HUES48 (cell line): ENCODE data around the gene CCDC169.

Source experiments
- H3K27ac ChIP-seq: one replicate; pipeline ENCODE4 v1.7.0; 2013; ENCODE audit warnings: low read depth, low read length, inconsistent platforms
- H3K27me3 ChIP-seq: 2 replicates; pipeline ENCODE4 v1.6.1; 2013; ENCODE audit warnings: mild to moderate bottlenecking, low read length; ENCODE audit not compliant: control insufficient read depth, insufficient read depth
- H3K36me3 ChIP-seq: 2 replicates; pipeline ENCODE4 v1.6.1; 2013; ENCODE audit warnings: low read length; ENCODE audit not compliant: control insufficient read depth, insufficient read depth
- H3K4me1 ChIP-seq: 2 replicates; pipeline ENCODE4 v1.6.1; 2013; ENCODE audit warnings: mild to moderate bottlenecking, low read length; ENCODE audit not compliant: control insufficient read depth, insufficient read depth
- H3K4me3 ChIP-seq: 2 replicates; pipeline ENCODE4 v1.5.1; 2013; ENCODE audit warnings: mild to moderate bottlenecking, low read depth, low read length
- H3K9ac ChIP-seq: 2 replicates; pipeline ENCODE4 v1.6.1; 2013; ENCODE audit warnings: mild to moderate bottlenecking, low read depth, low read length, moderate library complexity
- H3K9me3 ChIP-seq: 2 replicates; pipeline ENCODE4 v1.6.1; 2013; ENCODE audit warnings: low read length; ENCODE audit not compliant: control insufficient read depth, insufficient read depth

CCDC169 gene

DNA sequence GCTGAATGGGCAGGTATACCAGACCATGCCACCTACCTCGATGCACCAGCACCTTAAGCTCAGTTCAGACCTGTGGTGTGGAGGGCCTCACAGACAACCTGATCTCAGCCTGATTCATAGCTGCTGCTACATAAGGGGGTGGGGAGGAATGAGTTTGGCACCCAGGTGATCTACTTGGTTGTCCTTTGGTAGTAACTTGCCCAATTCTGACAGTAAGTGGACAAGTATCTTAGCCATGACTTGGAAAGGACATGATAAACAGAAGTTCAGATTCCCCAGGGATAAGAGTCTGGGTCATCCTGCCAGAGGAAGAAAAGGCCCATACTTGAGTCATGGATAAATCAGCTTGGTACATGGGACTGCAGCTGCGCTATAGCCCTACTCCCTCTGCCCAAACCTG, 54.9 kb downstream of the CCDC169 start:
- Histone ChIP-seq H3K9ac (no peak overlapping the region), H3K27me3 (no peaks in the 10 kb centered on the region), H3K4me1 (no peaks in the 10 kb centered on the region), H3K4me3 (no peak overlapping the region), H3K36me3 (peaks cover 75% of the 10 kb centered on the region), H3K27ac (no peak overlapping the region), H3K9me3 (no peaks in the 10 kb centered on the region)

DNA sequence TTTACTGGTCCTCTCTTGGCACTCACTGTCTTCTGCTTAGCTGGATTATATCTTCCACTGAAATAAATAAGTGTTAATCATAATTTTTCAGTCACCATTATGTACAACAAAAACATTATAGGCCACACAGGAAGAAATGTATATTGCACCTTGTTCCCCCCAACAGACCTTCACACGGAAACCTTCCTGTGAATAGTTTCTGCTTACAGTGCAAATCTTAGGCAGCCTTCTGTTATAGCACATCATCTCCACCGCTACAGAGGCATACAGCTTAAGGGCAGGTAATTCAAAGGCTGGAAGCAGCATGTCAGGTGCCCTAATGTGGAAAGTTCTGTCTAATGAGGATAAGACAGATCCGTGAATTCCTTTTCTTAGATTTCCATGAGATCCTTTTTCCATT, 66.4 kb downstream of the CCDC169 start:
- no peak overlapping the region for H3K4me3 ChIP-seq
- H3K9me3 ChIP-seq: 0 out of 2 replicates have a peak, but pooled peaks cover 4% of the 10 kb centered on the region
- no peak overlapping the region for H3K9ac ChIP-seq

GRCh38 chr13:36224730-36225129, 72.9 kb downstream of the CCDC169 start:
- Histone ChIP-seq H3K27ac (no peak overlapping the region), H3K27me3 (no peaks in the 10 kb centered on the region), H3K4me1 (no peaks in the 10 kb centered on the region), H3K4me3 (no peak overlapping the region), H3K9me3 (peaks cover 20% of the 10 kb centered on the region), H3K9ac (no peak overlapping the region), H3K36me3 (peaks cover 35% of the 10 kb centered on the region)

More for the DNA sequence above, 66.4 kb downstream of the CCDC169 start:
- H3K36me3 ChIP-seq: peaks cover 20% of the 10 kb centered on the region
- H3K27me3 ChIP-seq: no peaks in the 10 kb centered on the region
- H3K27ac ChIP-seq: no peak overlapping the region
- no peaks in the 10 kb centered on the region for H3K4me1 ChIP-seq

- Histone ChIP-seq H3K27ac (no peak overlapping the region), H3K4me1 (no peaks in the 10 kb centered on the region), H3K4me3 (no peak overlapping the region), H3K36me3 (peaks cover 14% of the 10 kb centered on the region), H3K27me3 (no peaks in the 10 kb centered on the region), H3K9me3 (peaks cover 2% of the 10 kb centered on the region; the same call in 1 of the 2 replicates), H3K9ac (no peak overlapping the region)
These were observed 77.7 kb downstream of the CCDC169 start for GRCh38 chr13:36219883-36220282.

GRCh38 chr13:36217456-36217855, 80.2 kb downstream of the CCDC169 start:
- Histone ChIP-seq H3K4me3 (no peak overlapping the region), H3K27ac (no peak overlapping the region), H3K27me3 (no peaks in the 10 kb centered on the region), H3K4me1 (no peaks in the 10 kb centered on the region), H3K36me3 (0 out of 2 replicates have a peak, but pooled peaks cover 11% of the 10 kb centered on the region), H3K9ac (no peak overlapping the region), H3K9me3 (peaks cover 3% of the 10 kb centered on the region)

DNA sequence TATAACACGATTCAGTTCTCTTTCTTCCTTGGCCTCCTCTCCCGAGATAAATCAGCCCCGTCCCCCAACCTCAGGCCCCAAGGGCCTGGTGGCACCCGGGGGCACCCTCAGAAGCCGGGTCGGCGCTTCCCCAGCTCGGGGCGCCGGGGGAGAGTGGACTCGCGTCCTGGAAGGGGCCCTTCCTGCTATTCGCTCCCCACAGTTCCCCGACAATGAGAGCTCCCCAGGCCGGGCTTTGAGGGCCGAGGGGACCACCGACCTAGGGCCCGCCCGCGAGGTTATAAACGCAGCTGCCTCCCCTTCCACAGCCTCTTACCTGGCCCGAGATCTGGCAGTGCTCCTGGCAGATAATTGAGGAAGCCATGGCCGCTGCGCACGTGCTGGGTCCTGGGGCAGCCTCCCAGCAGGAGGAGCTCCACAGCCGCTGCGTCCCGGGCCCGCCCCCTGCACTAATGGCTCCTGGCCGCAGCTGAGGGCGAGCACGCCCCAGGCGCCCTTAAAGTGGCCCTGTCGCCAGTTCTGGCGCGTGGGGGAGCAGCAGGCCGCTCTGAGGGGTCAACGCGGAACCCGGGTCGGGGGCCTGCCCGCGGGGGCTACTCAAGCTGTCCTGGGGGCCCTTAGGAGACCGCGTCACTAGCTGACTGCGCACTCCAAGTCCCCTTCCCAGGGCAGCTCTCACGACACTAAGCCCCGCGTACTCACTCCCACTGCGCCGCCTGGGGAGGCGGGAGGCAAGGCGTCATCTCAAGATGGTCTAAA, 83.3 kb downstream of the CCDC169 start, which contains the start of gene SOHLH2:
Gene SOHLH2, minus strand, starts transcription at position 394 of the 759 bp plus-strand sequence. Its CDS starts 30 bp downstream, at position 364.
- peaks cover 3% of the 10 kb centered on the region for H3K9me3 ChIP-seq
- no peaks in the 10 kb centered on the region for H3K27me3 ChIP-seq
- no peak within 1 kb of the TSS for H3K9ac ChIP-seq
- H3K36me3 ChIP-seq: no peaks in the 10 kb centered on the region
- no peak within 1 kb of the TSS for H3K27ac ChIP-seq
- H3K4me1 ChIP-seq: peaks cover 24% of the 10 kb centered on the region
- no peak within 1 kb of the TSS for H3K4me3 ChIP-seq

DNA sequence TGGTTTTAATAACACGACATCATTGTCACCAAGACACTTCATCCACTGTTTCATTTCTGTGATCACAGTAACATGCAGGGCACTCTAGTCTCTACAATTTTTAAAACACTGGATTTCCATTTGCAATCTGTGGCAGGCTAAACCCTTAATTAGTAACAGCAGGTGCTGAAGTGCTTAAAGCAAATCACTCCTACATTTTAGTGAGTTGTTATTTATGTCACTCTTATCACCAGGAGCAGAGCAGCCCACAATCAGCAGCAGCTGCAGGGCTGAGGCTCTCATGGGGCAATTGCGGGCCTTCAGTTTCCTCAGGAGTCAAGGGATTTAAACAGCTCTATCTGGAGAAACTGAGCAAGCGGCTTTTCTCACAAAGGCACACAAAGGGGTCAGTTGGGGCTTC, 84.8 kb downstream of the CCDC169 start:
- Histone ChIP-seq H3K4me3 (no peak overlapping the region), H3K9ac (no peak overlapping the region), H3K36me3 (no peaks in the 10 kb centered on the region), H3K27ac (no peak overlapping the region), H3K27me3 (no peaks in the 10 kb centered on the region), H3K9me3 (peaks cover 3% of the 10 kb centered on the region), H3K4me1 (peaks cover 24% of the 10 kb centered on the region)

- H3K4me1 ChIP-seq: peaks cover 24% of the 10 kb centered on the region
- no peak overlapping the region for H3K4me3 ChIP-seq
- H3K36me3 ChIP-seq: no peaks in the 10 kb centered on the region
- H3K27me3 ChIP-seq: no peaks in the 10 kb centered on the region
- H3K9me3 ChIP-seq: peaks cover 3% of the 10 kb centered on the region
- no peak overlapping the region for H3K9ac ChIP-seq
- no peak overlapping the region for H3K27ac ChIP-seq
These were observed 86.0 kb downstream of the CCDC169 start for GRCh38 chr13:36211567-36211966.

DNA sequence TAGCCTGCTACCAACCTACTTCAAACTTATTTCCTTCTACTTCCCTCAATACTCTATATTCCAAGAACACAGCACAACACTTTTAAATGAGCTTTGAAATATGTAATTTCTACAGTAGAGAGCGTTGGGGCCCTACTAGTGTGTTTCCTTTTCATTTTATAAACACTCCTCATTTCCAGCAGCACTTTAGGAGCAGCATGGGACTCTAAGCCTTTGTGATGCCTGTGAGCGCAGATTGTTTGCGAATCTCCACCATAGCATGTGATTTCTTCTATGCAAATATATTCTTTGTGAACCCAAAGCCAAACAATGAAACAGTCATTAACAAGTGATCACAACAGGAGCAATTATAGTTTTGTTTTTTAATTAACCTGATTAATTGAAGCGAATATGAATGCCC, 86.9 kb downstream of the CCDC169 start:
- peaks cover 3% of the 10 kb centered on the region for H3K9me3 ChIP-seq
- no peak overlapping the region for H3K4me3 ChIP-seq
- no peak overlapping the region for H3K27ac ChIP-seq
- H3K27me3 ChIP-seq: no peaks in the 10 kb centered on the region
- peaks cover 24% of the 10 kb centered on the region for H3K4me1 ChIP-seq
- no peak overlapping the region for H3K9ac ChIP-seq
- H3K36me3 ChIP-seq: no peaks in the 10 kb centered on the region

DNA sequence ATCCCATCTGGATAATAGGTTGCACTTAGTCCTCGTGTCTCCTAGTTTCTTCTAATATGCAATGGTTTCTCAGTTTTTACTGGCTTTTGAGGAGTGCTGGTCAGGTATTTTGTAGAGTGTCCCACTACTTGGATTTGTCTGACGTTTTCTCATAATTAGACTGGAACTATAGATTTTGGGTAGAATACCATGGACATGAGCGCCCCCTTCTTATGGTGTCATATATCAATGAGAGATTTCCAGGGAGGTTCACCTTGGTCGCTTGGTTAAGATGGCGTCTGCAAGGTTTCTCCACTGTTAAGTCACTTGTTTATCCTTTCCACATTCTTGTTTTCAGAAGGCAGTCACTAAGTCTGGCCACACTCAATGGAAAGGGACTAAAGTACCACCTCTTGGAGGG, 89.9 kb downstream of the CCDC169 start:
- no peak overlapping the region for H3K27ac ChIP-seq

GRCh38 chr13:36193151-36193855, 104.3 kb downstream of the CCDC169 start:
- no peaks in the 10 kb centered on the region for H3K27me3 ChIP-seq
- H3K9ac ChIP-seq: no peak overlapping the region
- peaks cover 25% of the 10 kb centered on the region for H3K4me1 ChIP-seq
- no peaks in the 10 kb centered on the region for H3K9me3 ChIP-seq
- H3K36me3 ChIP-seq: no peaks in the 10 kb centered on the region
- no peak overlapping the region for H3K4me3 ChIP-seq
- no peak overlapping the region for H3K27ac ChIP-seq

More for the DNA sequence above, 89.9 kb downstream of the CCDC169 start:
- Histone ChIP-seq H3K36me3 (no peaks in the 10 kb centered on the region), H3K4me1 (peaks cover 24% of the 10 kb centered on the region), H3K9ac (no peak overlapping the region), H3K27me3 (no peaks in the 10 kb centered on the region), H3K4me3 (no peak overlapping the region), H3K9me3 (no peaks in the 10 kb centered on the region; the same call in 1 of the 2 replicates)
